ENCODE results near the gene CALHM6. TPM values are rescaled to one million over a fixed set of nuclear protein-coding genes. Genes with fewer than 3 reads are reported as not detected.

The CALHM6 gene
- polyA plus RNA-seq, 1 of the 3 experiments (the other 2 are of a cell fraction), result 0.51 TPM

DNA sequence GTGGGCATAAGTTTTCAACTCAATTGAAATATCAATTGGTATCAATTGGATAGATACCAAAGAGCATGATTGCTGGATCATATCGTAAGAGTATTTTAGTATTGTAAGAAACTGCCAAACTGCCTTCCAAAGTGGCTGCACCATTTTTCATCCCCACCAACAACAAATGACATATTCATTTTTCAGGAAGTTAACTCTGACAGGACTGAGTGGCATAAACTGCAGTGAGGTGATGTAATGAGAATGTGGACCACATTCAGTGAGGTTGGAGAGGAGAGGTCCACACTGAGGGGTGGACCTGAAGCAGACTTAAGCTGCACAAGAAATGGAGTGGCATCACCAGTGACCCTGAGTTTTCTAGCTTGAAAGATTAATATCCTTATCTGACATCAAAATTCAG, 11.6 kb upstream of the CALHM6 start:
- Histone ChIP-seq H3K9ac (no peak overlapping the region), H3K4me2 (no peak overlapping the region), H3K27me3 (ENCODE audit: insufficient read depth) (no peaks in the 10 kb centered on the region), H2AFZ (ENCODE audit: low read depth) (no peak overlapping the region), H3K36me3 (replicated peaks in 1 of 2; ENCODE audit: control insufficient read depth in 1 of 2, insufficient read depth in 2 of 2, low read length in 1 of 2) (no peaks in the 10 kb centered on the region), H3K4me3 (ENCODE audit: low read depth in 2 of 2, low read length in 1 of 2) (no peak overlapping the region), H3K4me1 (ENCODE audit: control insufficient read depth in 1 of 2, insufficient read depth in 2 of 2, low read depth in 1 of 2, low read length in 1 of 2) (peaks cover 0 to 6% of the 10 kb centered on the region in 2 experiments; a peak in 3 of 4 replicates), H3K27ac (ENCODE audit: low read depth in 2 of 2, low read length in 1 of 2) (no peak overlapping the region), H4K20me1 (ENCODE audit: insufficient read depth) (no peaks in the 10 kb centered on the region), H3K9me3 (no peaks in the 10 kb centered on the region), H3F3A (replicated peaks; ENCODE audit: insufficient read depth) (peaks cover 14% of the 10 kb centered on the region), H3K79me2 (ENCODE audit: insufficient read depth) (no peaks in the 10 kb centered on the region), H3K9me2 (no peaks in the 10 kb centered on the region)
- ChIA-PET POLR2A (no interaction called here), CTCF (no interaction called here)
- TF ChIP-seq TCF12 (IDR thresholded peaks at IDR 0.05), result no peak
- TF ChIP-seq, protein P1, sequence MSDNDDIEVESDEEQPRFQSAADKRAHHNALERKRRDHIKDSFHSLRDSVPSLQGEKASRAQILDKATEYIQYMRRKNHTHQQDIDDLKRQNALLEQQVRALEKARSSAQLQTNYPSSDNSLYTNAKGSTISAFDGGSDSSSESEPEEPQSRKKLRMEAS (IDR thresholded peaks at IDR 0.05; ENCODE audit: low read depth), result no peak
- TF ChIP-seq RFX5 (IDR thresholded peaks at IDR 0.05; ENCODE audit: low read length), result no peak
- TF ChIP-seq, protein P2, sequence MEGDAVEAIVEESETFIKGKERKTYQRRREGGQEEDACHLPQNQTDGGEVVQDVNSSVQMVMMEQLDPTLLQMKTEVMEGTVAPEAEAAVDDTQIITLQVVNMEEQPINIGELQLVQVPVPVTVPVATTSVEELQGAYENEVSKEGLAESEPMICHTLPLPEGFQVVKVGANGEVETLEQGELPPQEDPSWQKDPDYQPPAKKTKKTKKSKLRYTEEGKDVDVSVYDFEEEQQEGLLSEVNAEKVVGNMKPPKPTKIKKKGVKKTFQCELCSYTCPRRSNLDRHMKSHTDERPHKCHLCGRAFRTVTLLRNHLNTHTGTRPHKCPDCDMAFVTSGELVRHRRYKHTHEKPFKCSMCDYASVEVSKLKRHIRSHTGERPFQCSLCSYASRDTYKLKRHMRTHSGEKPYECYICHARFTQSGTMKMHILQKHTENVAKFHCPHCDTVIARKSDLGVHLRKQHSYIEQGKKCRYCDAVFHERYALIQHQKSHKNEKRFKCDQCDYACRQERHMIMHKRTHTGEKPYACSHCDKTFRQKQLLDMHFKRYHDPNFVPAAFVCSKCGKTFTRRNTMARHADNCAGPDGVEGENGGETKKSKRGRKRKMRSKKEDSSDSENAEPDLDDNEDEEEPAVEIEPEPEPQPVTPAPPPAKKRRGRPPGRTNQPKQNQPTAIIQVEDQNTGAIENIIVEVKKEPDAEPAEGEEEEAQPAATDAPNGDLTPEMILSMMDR (IDR thresholded peaks at IDR 0.05), result no peak
- TF ChIP-seq RAD21 (IDR thresholded peaks at IDR 0.05; ENCODE audit: low read length), result no peak
- no peak for DNase-seq
- WGBS (ENCODE audit: low lambda C conversion rate), result 100% methylated on average over 1 of the region's 1 CpG

DNA sequence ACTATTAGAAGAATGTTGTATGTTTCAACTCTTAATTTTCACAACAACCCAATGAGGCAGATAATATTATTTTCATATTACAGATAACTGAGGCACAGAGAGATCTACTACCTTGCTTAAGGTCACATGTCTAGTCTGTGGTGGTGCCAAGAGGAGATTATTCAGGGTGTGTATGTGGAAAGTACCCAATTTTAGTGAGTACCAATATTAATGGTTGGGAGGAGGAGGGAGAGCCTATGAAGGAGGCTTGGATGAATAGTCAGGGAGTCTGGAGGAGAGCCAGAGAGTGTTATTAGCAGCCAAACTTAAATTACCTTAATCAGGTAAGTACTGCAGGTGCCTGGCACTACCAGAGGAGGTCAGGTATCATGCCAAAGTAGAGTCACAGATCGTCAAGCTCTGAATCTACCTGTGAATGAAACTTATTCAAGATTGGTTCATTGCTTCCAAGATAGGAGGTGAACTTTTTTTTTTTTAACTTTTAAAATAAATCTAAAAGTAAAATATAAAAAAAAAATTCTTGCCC, 10.9 kb upstream of the CALHM6 start:
- Histone ChIP-seq H3K4me3 (ENCODE audit: low read depth in 2 of 2, low read length in 1 of 2) (no peak overlapping the region), H3F3A (replicated peaks; ENCODE audit: insufficient read depth) (peaks cover 14% of the 10 kb centered on the region), H3K4me2 (no peak overlapping the region), H3K9ac (no peak overlapping the region), H2AFZ (ENCODE audit: low read depth) (no peak overlapping the region), H3K27ac (ENCODE audit: low read depth in 2 of 2, low read length in 1 of 2) (no peak overlapping the region), H3K79me2 (ENCODE audit: insufficient read depth) (no peaks in the 10 kb centered on the region), H3K36me3 (replicated peaks in 1 of 2; ENCODE audit: control insufficient read depth in 1 of 2, insufficient read depth in 2 of 2, low read length in 1 of 2) (no peaks in the 10 kb centered on the region), H3K9me3 (no peaks in the 10 kb centered on the region), H3K27me3 (ENCODE audit: insufficient read depth) (no peaks in the 10 kb centered on the region), H3K9me2 (no peaks in the 10 kb centered on the region), H4K20me1 (ENCODE audit: insufficient read depth) (no peaks in the 10 kb centered on the region), H3K4me1 (ENCODE audit: control insufficient read depth in 1 of 2, insufficient read depth in 2 of 2, low read depth in 1 of 2, low read length in 1 of 2) (peaks cover 0 to 6% of the 10 kb centered on the region in 2 experiments; a peak in 3 of 4 replicates)
- 67% methylated on average over 1 of the region's 1 CpG for WGBS (ENCODE audit: low lambda C conversion rate)
- no peak for DNase-seq
- TF ChIP-seq RFX5 (IDR thresholded peaks at IDR 0.05; ENCODE audit: low read length), result no peak
- TF ChIP-seq, protein P1 (IDR thresholded peaks at IDR 0.05; ENCODE audit: low read depth), result no peak
- CTCF ChIA-PET, result interaction anchor here (1.3 kb wide), 1 partner anchor 162 kb away, joined by 4 read pairs; no protein-coding TSS in a partner anchor
- POLR2A ChIA-PET, result no interaction called here

DNA sequence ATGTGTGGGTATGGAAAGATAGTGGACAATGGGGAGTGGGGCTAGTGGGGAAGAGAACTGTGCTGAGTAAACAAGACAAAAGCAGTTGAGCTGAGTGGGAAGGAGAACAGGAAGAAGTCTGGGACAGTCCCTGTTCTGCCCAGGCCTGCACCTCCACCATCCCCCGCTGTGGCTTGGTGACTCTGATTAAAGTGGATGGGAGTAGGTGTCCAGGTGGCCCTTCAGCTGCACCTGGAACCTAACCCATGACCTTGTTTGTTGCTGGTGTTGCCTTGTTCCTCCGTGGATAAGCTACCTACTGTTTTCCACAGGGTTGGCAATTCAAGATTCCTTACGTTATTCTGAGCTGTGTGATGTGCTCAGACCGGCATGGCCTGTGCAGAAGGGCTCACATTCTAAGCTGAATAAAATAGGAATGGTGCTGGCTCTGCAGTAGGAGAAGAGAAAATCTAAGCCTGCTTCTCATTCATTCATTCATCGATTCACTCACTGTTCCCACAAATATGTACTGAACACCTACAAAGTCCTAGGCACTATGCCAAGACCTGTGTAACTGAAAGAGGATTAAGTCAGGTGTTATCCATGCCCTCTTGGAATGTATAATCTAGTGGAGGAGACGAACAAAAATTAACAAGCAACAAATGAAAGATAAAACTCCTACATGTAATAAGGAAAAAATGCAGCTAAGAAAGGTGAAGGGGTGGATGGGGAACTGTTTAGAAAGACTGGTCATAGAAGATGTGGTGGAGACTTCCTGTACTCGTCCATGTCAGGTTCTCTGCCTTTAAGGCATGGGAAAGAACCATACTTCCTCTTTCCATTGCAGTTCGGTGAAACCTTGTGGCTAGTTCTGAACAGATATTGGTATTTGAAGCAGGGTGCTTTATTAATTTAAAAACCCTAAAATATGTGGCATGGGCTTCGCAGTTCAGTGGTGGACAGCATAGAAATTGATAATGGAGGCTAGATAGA, 10.1 kb upstream of the CALHM6 start:
- Histone ChIP-seq H3K27ac (ENCODE audit: low read depth in 2 of 2, low read length in 1 of 2) (no peak overlapping the region), H3K9me3 (no peaks in the 10 kb centered on the region), H3K27me3 (ENCODE audit: insufficient read depth) (no peaks in the 10 kb centered on the region), H4K20me1 (ENCODE audit: insufficient read depth) (no peaks in the 10 kb centered on the region), H3F3A (replicated peaks; ENCODE audit: insufficient read depth) (peaks cover 14% of the 10 kb centered on the region), H3K79me2 (ENCODE audit: insufficient read depth) (no peaks in the 10 kb centered on the region), H2AFZ (ENCODE audit: low read depth) (no peak overlapping the region), H3K9ac (no peak overlapping the region), H3K4me3 (ENCODE audit: low read depth in 2 of 2, low read length in 1 of 2) (no peak overlapping the region), H3K4me2 (no peak overlapping the region), H3K4me1 (ENCODE audit: control insufficient read depth in 1 of 2, insufficient read depth in 2 of 2, low read depth in 1 of 2, low read length in 1 of 2) (peaks cover 0 to 6% of the 10 kb centered on the region in 2 experiments; a peak in 3 of 4 replicates), H3K9me2 (no peaks in the 10 kb centered on the region), H3K36me3 (replicated peaks in 1 of 2; ENCODE audit: control insufficient read depth in 1 of 2, insufficient read depth in 2 of 2, low read length in 1 of 2) (no peaks in the 10 kb centered on the region)
- TF ChIP-seq RCOR1 (IDR thresholded peaks at IDR 0.05; ENCODE audit: low read length), result no peak
- TF ChIP-seq, protein P3, sequence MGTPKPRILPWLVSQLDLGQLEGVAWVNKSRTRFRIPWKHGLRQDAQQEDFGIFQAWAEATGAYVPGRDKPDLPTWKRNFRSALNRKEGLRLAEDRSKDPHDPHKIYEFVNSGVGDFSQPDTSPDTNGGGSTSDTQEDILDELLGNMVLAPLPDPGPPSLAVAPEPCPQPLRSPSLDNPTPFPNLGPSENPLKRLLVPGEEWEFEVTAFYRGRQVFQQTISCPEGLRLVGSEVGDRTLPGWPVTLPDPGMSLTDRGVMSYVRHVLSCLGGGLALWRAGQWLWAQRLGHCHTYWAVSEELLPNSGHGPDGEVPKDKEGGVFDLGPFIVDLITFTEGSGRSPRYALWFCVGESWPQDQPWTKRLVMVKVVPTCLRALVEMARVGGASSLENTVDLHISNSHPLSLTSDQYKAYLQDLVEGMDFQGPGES (IDR thresholded peaks at IDR 0.05; ENCODE audit: low read depth, low read length), result no peak
- TF ChIP-seq FOXM1 (IDR thresholded peaks at IDR 0.05; ENCODE audit: low read depth), result no peak
- TF ChIP-seq FOSL2 (IDR thresholded peaks at IDR 0.05; ENCODE audit: borderline replicate concordance, low read depth), result no peak
- TF ChIP-seq, protein P2 (IDR thresholded peaks at IDR 0.05), result no peak
- no peak for TF ChIP-seq RFX5 (IDR thresholded peaks at IDR 0.05; ENCODE audit: low read length)
- TF ChIP-seq NRF1 (IDR thresholded peaks at IDR 0.05; ENCODE audit: low read depth, low read length), result no peak
- no peak for TF ChIP-seq ELF1 (IDR thresholded peaks at IDR 0.05)
- TF ChIP-seq YY1 (IDR thresholded peaks at IDR 0.05; ENCODE audit: low read depth), result no peak
- CTCF ChIA-PET, result interaction anchor here (1.0 to 1.3 kb wide), 2 partner anchors 84 to 163 kb away, joined by 4 read pairs; no protein-coding TSS in a partner anchor
- WGBS (ENCODE audit: low lambda C conversion rate), result 74% methylated on average over 8 of the region's 9 CpGs
- DNase-seq, result no peak
- POLR2A ChIA-PET, result no interaction called here
